ENCODE data around the gene NALCN.

NALCN gene

GRCh38 chr13:101271681-101272245, 144.5 kb downstream of the NALCN start:
- DNase-seq = no peak

- no peak for DNase-seq
Observed at GRCh38 chr13:101267656-101268055, 148.7 kb downstream of the NALCN start.

- no peak for DNase-seq
Observed at GRCh38 chr13:101265934-101266333, 150.4 kb downstream of the NALCN start.

GRCh38 chr13:101264931-101265330, 151.4 kb downstream of the NALCN start:
- DNase-seq = no peak

GRCh38 chr13:101262306-101262705, 154.0 kb downstream of the NALCN start:
- DNase-seq = no peak

- DNase-seq = no peak
Observed at GRCh38 chr13:101258509-101258908, 157.8 kb downstream of the NALCN start.

GRCh38 chr13:101258071-101258470, 158.2 kb downstream of the NALCN start:
- no peak for DNase-seq

- DNase-seq = no peak
Observed at GRCh38 chr13:101248739-101249514, 167.4 kb downstream of the NALCN start.

GRCh38 chr13:101242720-101243119, 173.6 kb downstream of the NALCN start:
- DNase-seq = no peak

- DNase-seq = no peak
Observed at GRCh38 chr13:101238555-101238954, 177.8 kb downstream of the NALCN start.

- no peak for DNase-seq
Observed at GRCh38 chr13:101231751-101232428, 184.4 kb downstream of the NALCN start.

- no peak for DNase-seq
Observed at GRCh38 chr13:101230271-101230890, 185.9 kb downstream of the NALCN start.

GRCh38 chr13:101219609-101220265, 196.6 kb downstream of the NALCN start:
- no peak for DNase-seq

GRCh38 chr13:101218484-101218883, 197.8 kb downstream of the NALCN start:
- no peak for DNase-seq

- no peak for DNase-seq
Observed at GRCh38 chr13:101217086-101217485, 199.2 kb downstream of the NALCN start.

- no peak for DNase-seq
Observed at GRCh38 chr13:101211261-101211660, 205.0 kb downstream of the NALCN start.

- DNase-seq = no peak
Observed at GRCh38 chr13:101210774-101211173, 205.5 kb downstream of the NALCN start.

- DNase-seq = no peak
Observed at GRCh38 chr13:101209206-101209893, 207.0 kb downstream of the NALCN start.

GRCh38 chr13:101205408-101205807, 210.9 kb downstream of the NALCN start:
- no peak for DNase-seq

- no peak for DNase-seq
Observed at GRCh38 chr13:101204270-101205020, 211.9 kb downstream of the NALCN start.

GRCh38 chr13:101202590-101202989, 213.7 kb downstream of the NALCN start:
- DNase-seq = no peak

GRCh38 chr13:101190976-101191375, 225.3 kb downstream of the NALCN start:
- DNase-seq = no peak

Measured in activated CD4-positive, alpha-beta T cell treated with anti-CD3 and anti-CD28 coated beads for 1 hour (primary cell).